H1 (cell line): ENCODE data around the gene CDCP1. TPM values are rescaled to one million over a fixed set of nuclear protein-coding genes. Genes with fewer than 3 reads are reported as not detected.

Source experiments
- EP300 ChIP-seq, 2 experiments: IDR thresholded peaks; 1 replicate in 1 of 2; 2 replicates in 1 of 2; pipeline ENCODE4 v1.6.1; 2011 to 2012; ENCODE audit warnings: low read depth in 2 of 2, low read length in 2 of 2, mild to moderate bottlenecking in 2 of 2, borderline replicate concordance in 1 of 2, inconsistent platforms in 1 of 2, moderate library complexity in 1 of 2
- NANOG ChIP-seq: IDR thresholded peaks from 2 replicates; pipeline ENCODE4 v1.6.1; 2011; ENCODE audit warnings: low read length, low read depth, mild to moderate bottlenecking, inconsistent platforms; ENCODE audit not compliant: insufficient read depth, poor library complexity, severe bottlenecking
- RBBP5 ChIP-seq: IDR thresholded peaks from 2 replicates; pipeline ENCODE4 v1.7.1; 2012; ENCODE audit warnings: low read depth, mild to moderate bottlenecking, inconsistent platforms, low read length, moderate library complexity, borderline replicate concordance
- SP2 ChIP-seq: IDR thresholded peaks from 2 replicates; pipeline ENCODE4 v1.6.1; 2012; ENCODE audit warnings: mild to moderate bottlenecking, low read length, inconsistent platforms
- polyA plus RNA-seq, 7 experiments: library from polyadenylated mRNA; depleted of rRNA in 3 of 7; stranded (reverse) in 5 of 7; unstranded in 2 of 7; fragments of >200 nt in 5 of 7; fragments of 200-250 nt in 2 of 7; gene quantifications; 1 replicate in 5 of 7; 2 replicates in 1 of 7; 4 replicates in 1 of 7; pipeline versions ENCODE4 v1.2.1 to v1.2.3, GENCODE V29; 2011 to 2013; ENCODE audit warnings: missing spikeins in 2 of 7, mixed read lengths in 2 of 7
- total RNA-seq: library from RNA; stranded (reverse); fragmentation: NEBNext Ultra II Directional; extraction: Animal tissue kit (Norgen Biotek cat#: 25700); gene quantifications from 2 replicates; pipeline ENCODE4 v1.2.1, GENCODE V29; 2021

The CDCP1 gene
- total and polyA plus RNA-seq, 2 of the 8 experiments (the other 6 are each of a cell fraction or from before 2014, with no cell fraction given), result 10.0 to 23.3 TPM

GRCh38 chr3:45153658-45154437, 7.7 kb upstream of the CDCP1 start (continued):
- TF ChIP-seq RBBP5 (no peak), SP2 (no peak), NANOG (no peak), EP300 (IDR thresholded peaks at IDR 0.05; ENCODE audit: borderline replicate concordance in 1 of 2, low read depth in 2 of 2, low read length in 2 of 2) (no peak)
